HepG2 (cell line): ENCODE measurements around the gene COL9A2. TPM values are rescaled to one million over a fixed set of nuclear protein-coding genes. Genes with fewer than 3 reads are reported as not detected.

Experiments used
- BCL6 ChIP-seq: IDR thresholded peaks from 2 replicates; pipeline ENCODE4 v1.6.1; 2016; ENCODE audit warnings: missing genetic modification reagents, missing compliant biosample characterization
- CHCHD3 ChIP-seq: sonication (generic); formaldehyde crosslinking; IDR thresholded peaks from 2 replicates; pipeline ENCODE4 v1.8.0; 2022; ENCODE audit warnings: mild to moderate bottlenecking, missing genetic modification reagents, moderate library complexity
- HOXA9 ChIP-seq: sonication (generic); formaldehyde crosslinking; IDR thresholded peaks from 2 replicates; pipeline ENCODE4 v1.8.1; 2022; ENCODE audit warnings: missing genetic modification reagents, mild to moderate bottlenecking, moderate library complexity, borderline replicate concordance
- MXD4 ChIP-seq: IDR thresholded peaks from 2 replicates; pipeline ENCODE4 v1.6.1; 2016; ENCODE audit warnings: mild to moderate bottlenecking, missing biosample characterization, missing genetic modification reagents
- SMYD3 ChIP-seq: sonication (generic); formaldehyde crosslinking; IDR thresholded peaks from 2 replicates; pipeline ENCODE4 v1.8.1; 2023; ENCODE audit warnings: mild to moderate bottlenecking, missing genetic modification reagents
- ZNF343 ChIP-seq: sonication (generic); formaldehyde crosslinking; IDR thresholded peaks from 2 replicates; pipeline ENCODE4 v1.4.0; 2020; ENCODE audit warnings: mild to moderate bottlenecking, missing genetic modification reagents
- ZNF563 ChIP-seq: sonication (generic); formaldehyde crosslinking; IDR thresholded peaks from 2 replicates; pipeline ENCODE4 v1.8.0; 2022; ENCODE audit warnings: mild to moderate bottlenecking, moderate library complexity, missing genetic modification reagents
- ZNF652 ChIP-seq: IDR thresholded peaks from 2 replicates; pipeline ENCODE4 v1.6.1; 2016; ENCODE audit warnings: low read depth, borderline replicate concordance
- polyA plus RNA-seq, 8 experiments: library from polyadenylated mRNA; depleted of rRNA in 3 of 8; stranded (reverse) in 7 of 8; unstranded in 1 of 8; fragments of >200 nt; fragmentation: Illumina TruSeq in 4 of 8; extraction: Trizol in 4 of 8; gene quantifications; 2 replicates each; pipeline versions ENCODE4 v1.2.1 to v1.2.3, GENCODE V29; 2011 to 2016; ENCODE audit warnings: low read depth in 4 of 8, missing spikeins in 1 of 8, mixed read lengths in 1 of 8; ENCODE audit not compliant: insufficient read depth in 1 of 8
- total RNA-seq, 5 experiments: library from RNA; depleted of rRNA; stranded (reverse); fragments of >200 nt; fragmentation: Illumina TruSeq; extraction: Trizol; gene quantifications; 2 replicates each; pipeline ENCODE4 v1.2.3, GENCODE V29; 2016; ENCODE audit warnings: low read depth in 1 of 5
- TF ChIP-seq, protein P1 (sequence below): sonication (generic); formaldehyde crosslinking; IDR thresholded peaks from 2 replicates; pipeline ENCODE4 v1.8.0; 2022; ENCODE audit warnings: missing genetic modification reagents, mild to moderate bottlenecking, moderate library complexity, borderline replicate concordance
- TF ChIP-seq, protein P2 (sequence below): sonication (generic); formaldehyde crosslinking; IDR thresholded peaks from 2 replicates; pipeline ENCODE4 v1.5.0; 2020; ENCODE audit warnings: missing genetic modification reagents
- TF ChIP-seq, protein P3 (sequence below): sonication (generic); formaldehyde crosslinking; IDR thresholded peaks from 2 replicates; pipeline ENCODE4 v1.4.0; 2020; ENCODE audit warnings: missing genetic modification reagents, borderline replicate concordance
- TF ChIP-seq, protein P4 (sequence below): sonication (generic); formaldehyde crosslinking; IDR thresholded peaks from 2 replicates; pipeline ENCODE4 v1.8.1; 2023; ENCODE audit warnings: missing genetic modification reagents, inconsistent platforms, borderline replicate concordance
- TF ChIP-seq, protein P5 (sequence below): IDR thresholded peaks from 2 replicates; pipeline ENCODE4 v1.6.1; 2016; ENCODE audit warnings: low read depth, control low read depth
- TF ChIP-seq, protein P6 (sequence below): sonication (generic); formaldehyde crosslinking; IDR thresholded peaks from 2 replicates; pipeline ENCODE4 v1.4.0; 2020; ENCODE audit warnings: low read depth, mild to moderate bottlenecking, missing genetic modification reagents
- TF ChIP-seq, protein P7 (sequence below): sonication (generic); formaldehyde crosslinking; IDR thresholded peaks from 2 replicates; pipeline ENCODE4 v1.9.0; 2021; ENCODE audit warnings: missing genetic modification reagents, borderline replicate concordance

COL9A2 gene
- total and polyA plus RNA-seq, 2 of the 13 experiments (the other 11 are each of a cell fraction or from before 2014, with no cell fraction given): 20.2 to 26.9 TPM

DNA sequence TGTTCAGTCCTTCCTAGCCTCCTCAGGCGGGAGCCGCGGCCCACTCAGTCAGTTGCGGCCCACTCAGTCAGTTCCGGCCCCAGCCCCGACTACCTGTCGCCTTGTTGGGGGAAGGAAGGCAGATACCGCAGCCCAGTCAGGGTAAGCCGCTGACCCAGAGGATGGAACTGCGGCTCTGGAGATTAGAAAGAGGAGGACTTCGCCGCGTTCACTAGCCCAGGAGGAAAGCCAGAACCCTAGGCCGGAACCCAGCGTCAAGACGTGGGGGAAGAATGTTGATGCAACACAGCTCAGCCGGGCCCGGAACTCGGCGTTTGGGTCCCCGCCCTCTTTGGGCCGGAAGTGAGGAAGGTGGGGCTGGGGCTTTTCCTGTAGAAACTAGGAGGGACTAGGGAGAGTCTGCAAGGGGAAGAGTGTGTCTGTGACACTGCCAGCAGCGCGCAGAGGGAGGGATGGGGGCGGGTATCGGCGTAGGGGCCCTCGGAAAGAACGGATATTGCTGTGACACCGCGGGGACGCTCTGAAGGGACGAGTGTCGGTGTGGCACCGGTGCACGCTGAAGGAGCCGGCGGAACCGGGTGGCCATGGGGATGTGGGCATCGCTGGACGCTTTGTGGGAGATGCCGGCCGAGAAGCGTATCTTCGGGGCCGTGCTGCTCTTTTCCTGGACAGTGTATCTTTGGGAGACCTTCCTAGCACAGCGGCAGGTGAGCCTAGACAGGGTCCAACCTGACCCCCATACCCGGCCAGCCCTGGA is 59.2 kb downstream of the COL9A2 start, which contains the start of gene ZMPSTE24 (continued):
- TF ChIP-seq, protein P1, sequence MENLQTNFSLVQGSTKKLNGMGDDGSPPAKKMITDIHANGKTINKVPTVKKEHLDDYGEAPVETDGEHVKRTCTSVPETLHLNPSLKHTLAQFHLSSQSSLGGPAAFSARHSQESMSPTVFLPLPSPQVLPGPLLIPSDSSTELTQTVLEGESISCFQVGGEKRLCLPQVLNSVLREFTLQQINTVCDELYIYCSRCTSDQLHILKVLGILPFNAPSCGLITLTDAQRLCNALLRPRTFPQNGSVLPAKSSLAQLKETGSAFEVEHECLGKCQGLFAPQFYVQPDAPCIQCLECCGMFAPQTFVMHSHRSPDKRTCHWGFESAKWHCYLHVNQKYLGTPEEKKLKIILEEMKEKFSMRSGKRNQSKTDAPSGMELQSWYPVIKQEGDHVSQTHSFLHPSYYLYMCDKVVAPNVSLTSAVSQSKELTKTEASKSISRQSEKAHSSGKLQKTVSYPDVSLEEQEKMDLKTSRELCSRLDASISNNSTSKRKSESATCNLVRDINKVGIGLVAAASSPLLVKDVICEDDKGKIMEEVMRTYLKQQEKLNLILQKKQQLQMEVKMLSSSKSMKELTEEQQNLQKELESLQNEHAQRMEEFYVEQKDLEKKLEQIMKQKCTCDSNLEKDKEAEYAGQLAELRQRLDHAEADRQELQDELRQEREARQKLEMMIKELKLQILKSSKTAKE: no peak; the same call in 1 of the 2 replicates
- TF ChIP-seq, protein P2, sequence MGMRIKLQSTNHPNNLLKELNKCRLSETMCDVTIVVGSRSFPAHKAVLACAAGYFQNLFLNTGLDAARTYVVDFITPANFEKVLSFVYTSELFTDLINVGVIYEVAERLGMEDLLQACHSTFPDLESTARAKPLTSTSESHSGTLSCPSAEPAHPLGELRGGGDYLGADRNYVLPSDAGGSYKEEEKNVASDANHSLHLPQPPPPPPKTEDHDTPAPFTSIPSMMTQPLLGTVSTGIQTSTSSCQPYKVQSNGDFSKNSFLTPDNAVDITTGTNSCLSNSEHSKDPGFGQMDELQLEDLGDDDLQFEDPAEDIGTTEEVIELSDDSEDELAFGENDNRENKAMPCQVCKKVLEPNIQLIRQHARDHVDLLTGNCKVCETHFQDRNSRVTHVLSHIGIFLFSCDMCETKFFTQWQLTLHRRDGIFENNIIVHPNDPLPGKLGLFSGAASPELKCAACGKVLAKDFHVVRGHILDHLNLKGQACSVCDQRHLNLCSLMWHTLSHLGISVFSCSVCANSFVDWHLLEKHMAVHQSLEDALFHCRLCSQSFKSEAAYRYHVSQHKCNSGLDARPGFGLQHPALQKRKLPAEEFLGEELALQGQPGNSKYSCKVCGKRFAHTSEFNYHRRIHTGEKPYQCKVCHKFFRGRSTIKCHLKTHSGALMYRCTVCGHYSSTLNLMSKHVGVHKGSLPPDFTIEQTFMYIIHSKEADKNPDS: no peak
- TF ChIP-seq, protein P3, sequence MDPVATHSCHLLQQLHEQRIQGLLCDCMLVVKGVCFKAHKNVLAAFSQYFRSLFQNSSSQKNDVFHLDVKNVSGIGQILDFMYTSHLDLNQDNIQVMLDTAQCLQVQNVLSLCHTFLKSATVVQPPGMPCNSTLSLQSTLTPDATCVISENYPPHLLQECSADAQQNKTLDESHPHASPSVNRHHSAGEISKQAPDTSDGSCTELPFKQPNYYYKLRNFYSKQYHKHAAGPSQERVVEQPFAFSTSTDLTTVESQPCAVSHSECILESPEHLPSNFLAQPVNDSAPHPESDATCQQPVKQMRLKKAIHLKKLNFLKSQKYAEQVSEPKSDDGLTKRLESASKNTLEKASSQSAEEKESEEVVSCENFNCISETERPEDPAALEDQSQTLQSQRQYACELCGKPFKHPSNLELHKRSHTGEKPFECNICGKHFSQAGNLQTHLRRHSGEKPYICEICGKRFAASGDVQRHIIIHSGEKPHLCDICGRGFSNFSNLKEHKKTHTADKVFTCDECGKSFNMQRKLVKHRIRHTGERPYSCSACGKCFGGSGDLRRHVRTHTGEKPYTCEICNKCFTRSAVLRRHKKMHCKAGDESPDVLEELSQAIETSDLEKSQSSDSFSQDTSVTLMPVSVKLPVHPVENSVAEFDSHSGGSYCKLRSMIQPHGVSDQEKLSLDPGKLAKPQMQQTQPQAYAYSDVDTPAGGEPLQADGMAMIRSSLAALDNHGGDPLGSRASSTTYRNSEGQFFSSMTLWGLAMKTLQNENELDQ (CRISPR knock-in tag): no peak
- peak; percentile 98 for TF ChIP-seq MXD4 (CRISPR knock-in tag)
- TF ChIP-seq, protein P4, sequence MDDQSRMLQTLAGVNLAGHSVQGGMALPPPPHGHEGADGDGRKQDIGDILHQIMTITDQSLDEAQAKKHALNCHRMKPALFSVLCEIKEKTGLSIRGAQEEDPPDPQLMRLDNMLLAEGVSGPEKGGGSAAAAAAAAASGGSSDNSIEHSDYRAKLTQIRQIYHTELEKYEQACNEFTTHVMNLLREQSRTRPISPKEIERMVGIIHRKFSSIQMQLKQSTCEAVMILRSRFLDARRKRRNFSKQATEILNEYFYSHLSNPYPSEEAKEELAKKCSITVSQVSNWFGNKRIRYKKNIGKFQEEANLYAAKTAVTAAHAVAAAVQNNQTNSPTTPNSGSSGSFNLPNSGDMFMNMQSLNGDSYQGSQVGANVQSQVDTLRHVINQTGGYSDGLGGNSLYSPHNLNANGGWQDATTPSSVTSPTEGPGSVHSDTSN: no peak; the same call in 1 of the 2 replicates
- TF ChIP-seq ZNF652: peak; percentile 61
- TF ChIP-seq, protein P5, sequence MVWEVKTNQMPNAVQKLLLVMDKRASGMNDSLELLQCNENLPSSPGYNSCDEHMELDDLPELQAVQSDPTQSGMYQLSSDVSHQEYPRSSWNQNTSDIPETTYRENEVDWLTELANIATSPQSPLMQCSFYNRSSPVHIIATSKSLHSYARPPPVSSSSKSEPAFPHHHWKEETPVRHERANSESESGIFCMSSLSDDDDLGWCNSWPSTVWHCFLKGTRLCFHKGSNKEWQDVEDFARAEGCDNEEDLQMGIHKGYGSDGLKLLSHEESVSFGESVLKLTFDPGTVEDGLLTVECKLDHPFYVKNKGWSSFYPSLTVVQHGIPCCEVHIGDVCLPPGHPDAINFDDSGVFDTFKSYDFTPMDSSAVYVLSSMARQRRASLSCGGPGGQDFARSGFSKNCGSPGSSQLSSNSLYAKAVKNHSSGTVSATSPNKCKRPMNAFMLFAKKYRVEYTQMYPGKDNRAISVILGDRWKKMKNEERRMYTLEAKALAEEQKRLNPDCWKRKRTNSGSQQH (CRISPR knock-in tag): peak; percentile 91
- TF ChIP-seq, protein P6, sequence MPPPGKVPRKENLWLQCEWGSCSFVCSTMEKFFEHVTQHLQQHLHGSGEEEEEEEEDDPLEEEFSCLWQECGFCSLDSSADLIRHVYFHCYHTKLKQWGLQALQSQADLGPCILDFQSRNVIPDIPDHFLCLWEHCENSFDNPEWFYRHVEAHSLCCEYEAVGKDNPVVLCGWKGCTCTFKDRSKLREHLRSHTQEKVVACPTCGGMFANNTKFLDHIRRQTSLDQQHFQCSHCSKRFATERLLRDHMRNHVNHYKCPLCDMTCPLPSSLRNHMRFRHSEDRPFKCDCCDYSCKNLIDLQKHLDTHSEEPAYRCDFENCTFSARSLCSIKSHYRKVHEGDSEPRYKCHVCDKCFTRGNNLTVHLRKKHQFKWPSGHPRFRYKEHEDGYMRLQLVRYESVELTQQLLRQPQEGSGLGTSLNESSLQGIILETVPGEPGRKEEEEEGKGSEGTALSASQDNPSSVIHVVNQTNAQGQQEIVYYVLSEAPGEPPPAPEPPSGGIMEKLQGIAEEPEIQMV (CRISPR knock-in tag): peak; percentile 57; the same call in 1 of the 2 replicates
- TF ChIP-seq SMYD3: no peak; the same call in 1 of the 2 replicates
- TF ChIP-seq ZNF563: peak; percentile 80; the same call in 1 of the 2 replicates
- TF ChIP-seq, protein P7, sequence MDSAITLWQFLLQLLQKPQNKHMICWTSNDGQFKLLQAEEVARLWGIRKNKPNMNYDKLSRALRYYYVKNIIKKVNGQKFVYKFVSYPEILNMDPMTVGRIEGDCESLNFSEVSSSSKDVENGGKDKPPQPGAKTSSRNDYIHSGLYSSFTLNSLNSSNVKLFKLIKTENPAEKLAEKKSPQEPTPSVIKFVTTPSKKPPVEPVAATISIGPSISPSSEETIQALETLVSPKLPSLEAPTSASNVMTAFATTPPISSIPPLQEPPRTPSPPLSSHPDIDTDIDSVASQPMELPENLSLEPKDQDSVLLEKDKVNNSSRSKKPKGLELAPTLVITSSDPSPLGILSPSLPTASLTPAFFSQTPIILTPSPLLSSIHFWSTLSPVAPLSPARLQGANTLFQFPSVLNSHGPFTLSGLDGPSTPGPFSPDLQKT (CRISPR knock-in tag): 0 out of 2 replicates have a peak, but pooled peaks have one; percentile 11
- no peak for TF ChIP-seq CHCHD3
- TF ChIP-seq ZNF343 (CRISPR knock-in tag): no peak; the same call in 1 of the 2 replicates
- peak; percentile 52; the same call in 1 of the 2 replicates for TF ChIP-seq BCL6 (CRISPR knock-in tag)
- 0 out of 2 replicates have a peak, but pooled peaks have one; percentile 41 for TF ChIP-seq HOXA9 (CRISPR knock-in tag)
